ENCODE data around the gene DUSP2.

DNA sequence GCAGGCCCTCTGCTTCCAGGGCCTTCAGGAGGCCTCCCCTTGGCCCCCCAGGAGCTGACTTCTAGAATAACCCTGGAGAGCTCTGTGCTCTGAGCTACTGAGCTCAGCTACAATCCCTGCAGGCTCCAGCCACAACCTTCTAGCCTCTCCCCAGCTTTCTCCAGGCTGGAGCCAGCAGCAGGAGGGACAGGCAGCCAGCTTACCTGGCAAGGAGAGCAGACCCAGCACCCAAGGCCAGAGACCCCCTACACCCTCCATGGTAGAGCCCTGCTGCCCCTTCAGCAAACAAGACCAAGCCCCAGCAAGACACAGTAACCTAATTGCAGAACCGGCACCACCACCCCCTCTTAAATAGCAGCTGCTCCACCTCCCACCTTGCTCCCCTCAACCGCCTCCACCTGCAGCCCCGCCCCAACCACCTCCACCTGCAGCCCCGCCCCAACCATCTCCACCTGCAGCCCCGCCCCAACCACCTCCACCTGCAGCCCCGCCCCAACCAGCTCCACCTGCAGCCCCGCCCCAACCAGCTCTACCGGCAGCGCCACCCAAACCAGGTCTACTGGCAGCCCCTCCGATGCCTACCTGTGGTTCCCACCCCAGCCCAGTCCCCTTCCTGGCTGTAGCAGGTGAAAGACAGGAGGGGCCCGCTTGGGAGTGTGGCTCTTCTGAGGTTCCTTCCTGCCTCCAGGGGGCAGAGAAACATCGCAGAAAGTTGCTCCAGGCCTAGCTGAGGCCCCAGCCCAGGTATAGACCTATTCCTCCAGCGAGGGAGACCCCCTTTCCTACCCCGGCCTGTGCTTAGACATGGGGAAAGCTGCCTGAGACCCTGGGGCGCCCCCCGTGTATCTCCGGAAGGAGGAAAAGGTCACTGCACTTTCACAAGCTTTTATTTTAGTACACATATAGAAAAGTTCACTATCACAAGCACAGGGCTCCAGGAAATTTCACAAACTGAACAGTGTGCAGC is 6.8 kb downstream of the DUSP2 start, which contains the start of gene ASTL:
- TF ChIP-seq POLR2A (IDR thresholded peaks at IDR 0.05; ENCODE audit: low read length), result no peak
- no peak for TF ChIP-seq GATA1 (IDR thresholded peaks at IDR 0.05; ENCODE audit: low read depth, low read length)
